Smooth muscle cell (in vitro differentiated cells): ENCODE data around the gene HSF2. TPM values are rescaled to one million over a fixed set of nuclear protein-coding genes. Genes with fewer than 3 reads are reported as not detected.

Source experiments
- polyA plus RNA-seq: library from polyadenylated mRNA; unstranded; fragments of >200 nt; fragmentation: Nextera tagmentation; extraction: Ambion mirVana; gene quantifications from 2 replicates; pipeline ENCODE4 v1.2.1, GENCODE V29; 2016
- small RNA-seq: library from RNA; depleted of rRNA; stranded (forward); fragments of <200 nt; gene quantifications from one replicate; pipeline ENCODE3, GENCODE V24; 2014
- total RNA-seq: library from RNA; depleted of rRNA; stranded (reverse); fragments of >200 nt; gene quantifications from 2 replicates; pipeline ENCODE4 v1.2.3, GENCODE V29; 2014

Gene HSF2
- total and polyA plus RNA-seq, 2 experiments from 2014 or later = 12.1 to 39.5 TPM

Small RNAs within 50 kb of the gene (small RNA-seq; reads per million reads assigned to genes)
- gene Z99129.1 = not detected

Other genes starting within 250 kb of the HSF2 start
- 233 and 301 TPM in 2 replicates for gene SERINC1, start 72.2 kb downstream of the HSF2 start, total RNA-seq
- gene SERINC1, start 72.2 kb downstream of the HSF2 start, polyA plus RNA-seq = 136 and 144 TPM in 2 replicates
- 82.6 and 89.1 TPM in 2 replicates for gene PKIB, start 210.8 kb downstream of the HSF2 start, total RNA-seq
- gene PKIB, start 210.8 kb downstream of the HSF2 start, polyA plus RNA-seq = 58.2 and 65.6 TPM in 2 replicates